Amniotic stem cell (primary cell): ENCODE data around the gene SPTLC2.

Experiments
- DNase-seq: peaks from one replicate; lab custom pipeline; 2025; lab: John Stamatoyannopoulos, UW

SPTLC2 gene

DNA sequence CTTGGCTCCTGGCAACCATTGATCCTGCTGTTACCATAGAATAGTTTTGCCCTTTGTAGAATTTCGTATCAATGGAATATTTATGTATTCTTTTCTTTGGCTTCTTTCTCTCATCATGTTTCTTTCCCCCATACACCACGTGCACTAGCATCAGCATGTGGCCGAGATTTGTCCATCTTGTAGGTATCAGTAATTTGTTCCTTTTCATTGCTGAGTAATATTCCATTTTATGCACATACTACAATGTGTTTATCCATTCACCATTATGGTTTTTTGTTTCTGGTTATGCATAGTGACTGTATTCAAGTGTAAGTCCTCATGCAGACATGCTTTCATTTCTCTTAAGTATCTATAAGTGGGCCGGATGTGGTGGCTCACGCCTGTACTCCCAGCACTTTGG, 113.3 kb downstream of the SPTLC2 start:
- DNase-seq: no peak

DNA sequence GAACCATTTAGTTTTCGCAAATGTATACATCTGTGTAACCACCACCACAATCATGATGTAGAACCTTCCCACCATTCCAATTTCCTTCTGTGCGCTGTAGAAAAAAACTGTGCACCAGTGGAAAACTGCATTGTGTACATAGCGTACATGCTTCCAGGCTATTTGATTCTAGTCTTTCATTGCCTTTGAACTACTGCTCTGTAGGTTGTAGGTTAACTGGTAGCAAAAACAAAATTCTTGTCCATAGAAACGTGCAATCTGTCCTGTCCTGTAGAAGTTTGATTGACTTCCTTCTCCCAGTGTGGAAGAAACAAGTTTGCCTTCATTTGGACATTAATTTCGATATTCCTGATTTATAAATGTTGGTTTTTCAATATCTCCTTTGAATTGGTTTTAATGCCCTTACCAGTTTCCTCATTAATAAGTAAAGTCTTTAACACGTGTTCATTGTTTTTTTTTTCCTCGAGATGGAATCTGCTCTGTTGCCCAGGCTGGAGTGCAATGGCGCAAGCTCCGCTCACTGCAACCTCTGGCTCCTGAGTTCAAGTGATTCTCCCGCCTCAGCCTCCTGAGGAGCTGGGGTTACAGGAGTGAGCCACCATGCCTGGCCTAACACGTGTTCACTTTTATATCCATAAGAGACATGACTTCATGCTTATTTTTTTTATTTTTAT, 114.2 kb downstream of the SPTLC2 start:
- no peak for DNase-seq

DNA sequence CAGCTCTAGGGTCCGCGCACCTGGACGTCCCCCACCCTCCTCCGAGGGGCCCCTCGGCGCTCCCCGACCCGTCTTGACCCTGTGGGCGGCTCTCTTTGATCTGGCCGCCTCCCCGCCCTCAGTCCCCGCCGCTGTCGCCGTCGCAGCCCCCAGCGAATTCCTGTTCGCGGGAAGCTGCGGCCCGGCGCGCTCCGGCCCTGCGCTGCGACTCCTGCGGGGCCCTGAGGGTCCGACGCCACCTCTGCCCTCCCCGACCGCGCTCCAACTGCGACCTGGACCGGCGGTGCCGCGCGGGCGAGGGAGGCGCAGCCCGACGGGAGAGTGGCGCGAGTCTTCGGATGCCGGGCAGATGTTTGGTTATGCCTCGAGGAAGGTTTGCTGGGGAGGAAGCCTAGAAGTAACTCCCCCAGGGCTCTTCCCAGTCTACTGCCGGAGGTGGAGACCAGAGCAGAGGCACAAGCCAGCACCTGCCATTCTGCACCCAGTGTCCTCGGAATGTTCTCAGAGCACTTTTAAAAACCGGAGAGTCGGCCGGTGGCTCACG, 117.4 kb downstream of the SPTLC2 start:
- no peak for DNase-seq

DNA sequence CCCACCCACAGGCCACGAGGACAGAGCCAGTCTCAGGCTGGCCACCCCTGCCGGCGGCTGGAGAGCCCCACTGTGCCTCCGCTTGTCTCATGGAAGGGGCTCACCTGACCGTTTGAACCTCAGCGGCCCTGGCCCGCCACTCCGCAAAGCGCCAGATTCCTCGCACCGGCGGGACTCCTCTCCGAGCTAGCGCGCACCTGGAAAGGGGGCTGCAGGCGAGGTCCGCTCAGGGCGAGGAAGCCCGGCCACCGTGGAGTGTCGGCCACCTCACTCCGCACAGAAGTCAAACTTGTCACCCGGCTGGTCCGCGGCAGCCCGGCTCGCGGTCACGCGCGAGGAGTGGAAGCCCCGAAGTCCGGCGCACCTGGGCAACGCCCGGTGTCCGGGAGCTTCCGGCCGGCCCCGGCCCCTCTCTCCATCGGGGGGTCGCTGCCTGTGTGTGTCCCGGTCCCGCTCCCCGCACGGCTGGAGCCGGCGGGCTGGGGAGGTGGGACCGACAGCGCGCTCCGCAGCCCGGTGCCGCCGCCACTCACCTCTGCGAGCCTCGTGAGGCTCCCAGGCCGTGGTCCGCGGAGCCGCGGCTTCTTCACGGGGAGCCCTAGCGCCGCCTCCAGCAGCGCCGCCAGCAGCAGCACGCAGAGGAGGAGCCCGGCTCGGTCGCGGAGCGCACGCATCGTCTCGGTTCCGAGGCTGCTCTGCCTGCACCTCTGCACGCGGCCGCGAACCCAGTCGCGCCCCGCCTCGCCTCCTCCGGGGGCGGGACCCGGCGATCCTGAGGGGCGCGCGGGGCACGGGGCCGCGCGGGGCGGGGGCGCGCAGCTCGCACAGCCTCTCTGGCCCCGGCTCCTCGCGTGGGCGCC, 118.1 kb downstream of the SPTLC2 start, which contains the start of gene ISM2:
ISM2 (minus strand) TSS at position 697 of the 860 bp plus-strand sequence; CDS start at position 674, 23 bp downstream.
- DNase-seq: no peak

DNA sequence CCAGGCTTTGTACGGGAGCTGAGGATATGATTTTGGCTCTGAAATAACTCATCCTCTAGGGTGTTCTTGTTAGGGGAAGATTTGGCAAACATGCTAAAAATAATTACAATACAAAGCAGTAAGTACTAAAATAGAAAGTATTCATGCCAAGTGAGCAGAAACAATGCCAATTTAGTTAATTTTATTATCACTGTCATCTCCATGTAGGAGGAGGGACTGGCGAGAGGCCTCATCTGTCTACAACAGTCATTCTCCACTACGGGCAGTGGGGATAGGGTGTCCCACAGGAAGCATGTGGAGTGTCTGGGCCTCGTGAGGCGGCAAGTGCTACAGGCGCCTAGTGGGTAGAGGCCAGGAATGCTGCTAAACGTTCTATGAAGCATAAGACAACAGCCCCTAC, 121.1 kb downstream of the SPTLC2 start:
- DNase-seq: no peak

DNA sequence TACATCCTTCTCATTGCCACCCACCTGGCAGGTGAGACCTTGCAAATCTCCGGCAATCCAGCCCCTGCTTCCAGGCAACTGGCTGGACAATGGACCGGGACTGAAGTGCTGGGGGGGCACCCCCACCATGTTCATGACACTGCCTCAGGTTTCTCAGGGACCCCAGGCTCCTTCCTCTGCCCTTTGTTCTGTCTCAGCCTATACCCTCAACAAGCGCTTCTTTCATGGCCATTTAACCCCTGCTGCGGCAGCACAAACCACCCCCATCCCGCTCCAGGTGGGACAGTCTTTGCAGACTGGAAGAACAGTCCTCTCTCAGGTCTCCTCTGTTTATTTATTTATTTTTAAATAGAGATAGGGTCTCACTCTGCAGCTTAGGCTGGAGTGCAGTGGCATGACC, 125.4 kb downstream of the SPTLC2 start:
- no peak for DNase-seq

DNA sequence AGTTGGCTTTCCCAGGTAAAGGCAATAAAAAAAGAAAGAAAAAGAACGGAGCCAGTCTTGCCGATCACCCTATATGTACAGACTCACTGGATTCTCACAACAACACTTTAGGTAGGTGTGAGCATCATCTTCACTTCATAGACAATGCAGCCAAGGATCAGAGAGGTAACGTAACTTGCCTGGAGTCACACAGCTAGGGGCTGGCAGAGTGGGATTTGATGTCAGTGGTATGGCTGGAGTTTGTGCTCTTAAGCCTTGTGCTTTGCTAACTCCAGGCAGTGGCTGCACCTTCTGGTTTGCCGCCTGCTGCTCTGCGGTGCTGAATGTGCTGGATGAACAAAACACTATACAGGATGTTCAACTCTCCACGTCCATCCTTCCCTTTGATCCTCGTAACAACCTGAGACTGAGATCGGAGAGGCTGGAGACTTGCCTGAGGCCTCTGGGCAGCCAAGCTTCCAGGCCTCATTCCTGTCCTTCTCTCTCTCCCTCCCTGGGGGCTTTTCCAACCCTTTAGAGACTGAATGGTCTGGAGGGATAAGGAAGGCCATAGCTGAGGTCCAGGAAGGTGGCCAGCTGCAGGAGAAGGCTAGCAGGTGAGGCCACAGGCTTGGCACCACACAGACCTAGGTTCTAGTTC, 126.0 kb downstream of the SPTLC2 start:
- no peak for DNase-seq

DNA sequence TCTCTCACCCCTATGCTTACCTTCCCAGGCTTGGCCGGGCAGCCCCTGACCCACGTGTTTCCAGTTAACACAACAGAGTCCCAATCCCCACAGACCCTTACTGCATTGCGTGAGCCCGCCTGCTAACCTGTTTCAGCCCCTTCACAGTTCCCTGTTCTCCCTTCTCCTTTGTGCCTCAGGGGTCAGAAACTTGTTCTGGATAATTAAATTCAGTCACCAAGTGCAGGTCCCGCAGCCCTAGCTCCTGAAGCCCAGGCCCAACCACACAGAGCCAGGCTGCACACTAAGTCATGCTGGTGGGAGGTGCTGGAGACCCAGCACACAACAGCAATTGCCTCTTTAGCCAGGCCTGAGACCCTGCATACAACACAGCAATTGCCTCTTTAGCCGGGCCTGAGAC, 127.4 kb downstream of the SPTLC2 start:
- DNase-seq: no peak

DNA sequence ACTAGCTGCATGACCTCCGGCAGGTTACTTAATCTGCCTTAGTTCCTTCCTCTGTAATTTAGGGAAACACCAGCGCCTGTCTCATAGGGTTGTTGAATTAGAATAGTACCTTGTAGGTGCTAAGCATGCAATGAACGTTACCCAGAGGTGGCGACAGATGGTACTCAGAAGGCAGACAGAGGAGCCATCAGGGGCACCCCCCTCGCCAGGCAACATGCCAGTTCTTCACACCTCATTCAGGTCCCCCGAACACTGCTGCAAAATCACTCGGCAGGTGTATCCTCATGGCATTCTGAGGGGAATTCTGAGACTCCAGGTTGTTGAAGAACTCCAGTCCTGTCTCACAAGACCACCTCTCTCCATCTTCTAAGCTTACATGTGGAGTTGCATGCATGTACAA, 127.9 kb downstream of the SPTLC2 start:
- DNase-seq: no peak

DNA sequence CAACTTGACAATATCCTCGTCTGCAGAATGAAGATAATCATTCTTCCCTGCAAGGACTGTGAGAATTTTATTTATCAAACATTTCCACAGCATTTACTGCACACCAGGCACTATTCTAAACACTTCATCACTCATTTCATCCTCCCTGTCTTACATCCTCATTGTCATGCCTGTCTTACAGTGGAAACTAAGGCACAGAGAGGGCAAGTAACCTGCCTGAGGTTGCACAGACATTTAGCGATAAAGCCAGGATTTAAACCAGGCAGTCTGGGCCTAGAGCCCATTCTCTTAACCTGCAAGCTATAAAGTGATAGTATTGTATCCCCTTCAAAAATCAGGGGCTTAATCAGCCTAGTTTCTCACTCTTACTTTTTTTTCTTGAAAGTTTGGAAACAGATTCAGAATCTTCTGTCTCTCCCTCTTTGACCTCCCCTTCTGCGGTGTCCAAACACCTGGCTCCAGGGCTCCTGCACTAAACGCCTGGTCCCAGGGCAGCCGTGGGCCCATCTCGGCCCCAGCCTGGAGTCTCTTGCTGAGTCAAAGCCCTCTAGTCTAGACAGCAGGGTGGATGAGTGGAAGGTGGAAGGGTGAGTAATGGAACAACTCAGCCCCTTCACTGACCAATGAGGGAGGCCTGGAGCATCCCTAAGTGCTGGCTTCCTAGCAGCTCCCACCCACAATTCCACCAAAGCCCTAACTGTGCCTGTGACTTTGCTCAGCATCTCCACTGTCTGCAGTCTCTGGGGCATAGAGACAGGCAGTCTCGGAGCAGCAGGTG, 130.3 kb downstream of the SPTLC2 start:
- no peak for DNase-seq

DNA sequence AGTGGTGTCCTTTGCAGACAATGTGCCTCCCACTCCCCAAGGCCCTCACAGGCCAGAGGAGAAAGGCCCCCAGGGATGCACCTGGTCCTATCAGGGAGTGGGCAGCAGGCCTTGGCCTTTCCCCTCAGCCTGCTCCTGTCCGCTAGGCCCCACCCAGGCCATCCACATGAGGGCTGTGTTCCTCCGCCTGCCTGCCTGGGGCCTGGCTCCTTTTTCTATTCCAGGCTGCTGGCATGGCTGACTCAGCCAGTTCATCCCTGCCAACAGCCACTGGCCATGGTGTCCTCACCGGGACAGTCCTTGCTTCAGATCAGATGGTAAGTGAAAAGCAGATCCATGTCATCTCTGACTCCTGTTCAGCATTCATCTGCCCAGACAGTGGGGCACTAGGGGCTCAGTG, 131.2 kb downstream of the SPTLC2 start:
- no peak for DNase-seq

DNA sequence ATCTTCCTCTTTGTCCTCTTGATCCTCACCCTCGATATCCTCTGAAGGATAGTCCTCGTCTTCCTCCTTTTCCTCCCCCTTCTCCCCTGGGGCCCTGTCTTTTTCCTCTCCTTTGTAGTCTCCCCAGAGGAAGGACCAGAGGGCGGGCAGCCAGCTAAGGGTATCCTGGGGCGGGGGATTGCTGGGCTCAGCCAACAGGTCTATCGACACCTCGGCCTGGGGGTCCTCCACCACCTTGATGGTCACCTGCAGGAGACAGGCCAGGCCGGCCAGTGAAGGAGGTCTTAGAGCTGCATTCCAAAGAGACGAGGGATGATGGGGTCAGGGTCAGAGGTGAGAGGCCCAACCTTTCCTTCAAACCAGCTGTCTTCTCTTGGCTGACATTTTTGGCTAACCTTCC, 134.0 kb downstream of the SPTLC2 start:
- DNase-seq: no peak

DNA sequence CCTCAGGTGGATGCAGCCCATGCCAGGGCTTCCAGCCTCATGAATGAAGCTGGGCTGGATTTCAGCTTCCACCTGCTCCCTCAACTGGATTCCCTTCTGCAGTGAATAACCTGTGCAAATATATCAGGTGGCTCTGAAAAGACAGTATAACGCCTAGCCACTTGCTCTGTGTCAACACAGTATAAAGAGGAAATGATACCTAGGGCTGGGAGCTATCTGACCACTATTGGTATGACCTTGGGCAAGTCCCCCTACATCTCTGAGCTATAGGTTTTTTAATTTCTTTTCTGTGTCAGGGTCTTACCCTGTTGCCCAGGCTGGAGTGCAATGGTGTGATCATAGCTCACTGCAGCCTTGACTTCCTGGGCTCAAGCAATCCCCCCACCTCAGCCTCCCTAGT, 137.6 kb downstream of the SPTLC2 start:
- no peak for DNase-seq

DNA sequence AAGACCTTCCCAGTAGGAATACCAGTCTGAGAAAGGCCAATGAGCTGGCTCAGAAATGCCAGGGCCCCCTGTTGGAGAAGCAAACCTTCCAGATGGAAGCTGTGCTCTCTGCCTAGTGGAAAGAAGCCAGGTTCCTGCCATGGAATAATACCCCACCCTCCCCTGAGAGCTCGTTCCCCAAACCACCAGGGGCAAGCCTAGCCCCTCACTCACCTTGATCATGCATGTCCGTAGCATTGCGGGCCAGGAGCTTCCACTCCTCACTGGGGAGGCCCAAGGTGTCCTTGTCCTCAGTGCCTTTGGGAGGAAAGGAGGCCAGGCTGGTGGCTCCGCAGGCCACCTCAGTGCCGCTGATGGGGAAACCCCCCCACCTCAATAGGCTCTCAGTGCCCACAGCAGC, 138.4 kb downstream of the SPTLC2 start:
- no peak for DNase-seq

DNA sequence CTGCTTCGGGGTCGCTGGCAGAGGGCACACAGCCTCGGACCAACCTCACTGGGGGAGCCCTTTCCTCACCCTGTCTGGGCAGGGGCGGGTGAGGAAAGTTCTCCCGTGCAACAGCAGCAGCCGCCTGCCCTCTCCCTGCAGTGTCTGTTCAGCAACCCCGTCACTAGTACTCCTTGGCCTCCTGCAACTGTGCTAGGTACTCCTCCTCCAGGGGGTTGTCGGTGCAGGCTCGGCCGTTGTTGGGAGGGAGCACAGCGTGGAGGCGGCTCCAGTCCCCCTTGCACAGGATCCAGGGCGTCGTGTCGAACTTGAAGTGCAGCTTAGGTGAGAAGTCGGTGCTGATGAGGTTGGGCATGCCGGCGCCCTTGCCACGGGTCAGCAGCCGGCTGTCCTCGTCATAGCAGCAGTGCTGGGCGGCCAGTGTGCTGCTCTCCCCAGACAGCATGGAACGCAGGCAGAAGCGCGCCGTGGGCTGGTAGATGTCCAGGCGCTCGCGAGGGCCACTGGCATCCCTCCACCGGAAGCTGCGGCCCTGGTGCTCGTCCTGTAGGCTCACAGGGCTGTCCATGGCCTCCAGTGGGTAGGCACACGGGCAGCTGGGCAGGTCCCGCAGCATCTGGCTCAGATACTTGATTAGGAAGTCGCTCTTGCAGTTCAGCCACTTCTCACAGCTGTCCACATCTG, 140.9 kb downstream of the SPTLC2 start:
- no peak for DNase-seq

DNA sequence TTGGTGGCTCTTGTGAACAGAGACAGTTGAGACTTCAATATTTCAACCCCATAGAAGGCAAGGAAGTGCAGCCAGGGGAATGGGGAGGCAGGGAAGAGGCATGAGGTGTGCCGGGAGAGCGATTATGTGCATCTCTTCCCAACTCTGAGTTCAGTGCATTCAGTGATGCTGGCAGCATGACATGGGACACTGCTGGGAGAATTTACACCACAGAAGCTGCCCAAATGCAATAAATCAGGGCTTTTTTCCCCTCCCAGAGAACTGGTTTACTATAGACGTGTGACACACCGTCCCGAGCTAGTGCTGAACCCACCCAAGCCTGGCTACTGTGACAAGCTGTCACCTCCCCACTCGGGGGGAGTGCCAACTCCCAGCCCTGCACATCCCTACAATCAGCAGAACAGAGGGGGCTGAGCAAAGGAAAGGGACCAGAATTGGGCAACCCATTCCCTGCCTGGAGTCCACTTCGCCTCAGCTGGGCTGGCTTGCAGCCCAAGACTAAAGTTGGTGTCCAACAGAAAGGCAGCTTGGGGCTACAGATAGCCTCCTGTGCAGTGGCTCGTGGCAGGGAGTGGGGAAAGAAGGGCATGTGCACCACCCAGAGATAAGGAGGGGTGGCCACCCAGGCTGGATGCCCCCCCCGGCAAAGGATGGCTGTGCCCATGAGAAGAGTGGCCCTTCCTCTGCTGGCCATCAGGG, 141.8 kb downstream of the SPTLC2 start:
- DNase-seq: no peak

DNA sequence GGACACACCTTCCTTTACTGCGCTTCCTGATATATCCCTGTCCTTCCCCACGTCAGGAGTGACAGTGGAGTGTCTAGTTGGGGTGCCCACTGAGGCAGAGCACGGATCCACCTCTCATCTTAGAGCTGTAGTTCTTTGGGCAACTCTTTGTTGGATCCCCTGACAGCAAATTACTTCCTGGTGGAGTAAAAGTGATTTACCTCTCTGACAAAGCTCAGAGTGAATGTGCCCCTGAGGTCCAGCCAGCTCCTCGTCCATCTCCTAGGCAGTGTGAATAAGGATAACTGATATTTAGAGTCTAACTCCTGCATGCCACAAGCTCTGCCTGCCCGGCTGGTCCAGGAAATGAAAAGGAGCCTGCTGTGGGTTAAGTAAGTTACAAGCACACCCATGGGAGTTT, 142.5 kb downstream of the SPTLC2 start:
- no peak for DNase-seq

DNA sequence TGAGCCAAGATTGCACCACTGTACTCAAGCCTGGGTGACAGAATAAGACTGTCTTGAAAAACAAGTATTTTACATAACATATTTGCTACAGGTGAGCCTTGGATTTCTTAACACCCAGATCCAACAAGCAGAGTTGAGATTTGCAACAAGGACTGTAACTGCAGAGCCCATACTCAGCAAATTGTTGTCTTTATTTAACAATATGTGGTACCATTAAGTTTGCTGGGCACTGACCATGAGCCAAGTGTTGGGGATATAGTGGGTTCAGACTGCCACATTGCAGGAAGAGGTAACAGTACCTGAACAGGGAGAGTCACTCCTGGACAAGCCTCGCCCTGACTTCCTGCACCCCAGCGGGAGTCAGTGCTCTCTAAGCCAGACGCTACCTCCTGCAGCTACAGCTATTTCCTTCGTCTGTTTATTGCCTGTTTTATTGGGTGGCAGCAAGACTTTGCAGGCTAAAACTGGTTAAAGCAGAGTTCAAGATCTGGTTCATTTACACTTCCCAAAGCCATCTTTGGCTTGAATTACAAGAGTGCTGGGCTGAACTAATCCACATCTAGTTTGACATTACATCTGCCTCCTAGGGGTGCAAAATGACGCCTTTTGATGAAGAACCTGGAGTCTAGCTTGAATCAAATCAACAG, 146.1 kb downstream of the SPTLC2 start:
- no peak for DNase-seq

DNA sequence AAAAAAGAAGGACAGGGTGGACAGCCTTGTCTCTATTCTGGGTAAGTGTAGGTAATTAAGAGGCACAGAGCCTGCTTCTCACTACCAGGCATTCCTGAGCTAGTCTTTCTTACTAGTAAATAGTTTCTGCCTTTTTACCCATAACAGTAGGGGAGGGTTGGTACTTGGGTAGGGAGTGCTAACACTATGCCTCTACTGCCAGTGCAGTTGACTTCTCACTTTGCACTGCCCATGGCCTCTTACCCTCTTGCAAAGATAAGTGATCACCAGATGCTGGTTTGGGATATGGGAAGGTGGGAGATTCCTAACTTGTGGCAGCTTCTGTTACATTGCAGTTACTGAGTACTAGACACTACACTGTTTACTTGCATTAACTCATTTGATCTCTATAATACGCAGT, 146.9 kb downstream of the SPTLC2 start:
- no peak for DNase-seq

DNA sequence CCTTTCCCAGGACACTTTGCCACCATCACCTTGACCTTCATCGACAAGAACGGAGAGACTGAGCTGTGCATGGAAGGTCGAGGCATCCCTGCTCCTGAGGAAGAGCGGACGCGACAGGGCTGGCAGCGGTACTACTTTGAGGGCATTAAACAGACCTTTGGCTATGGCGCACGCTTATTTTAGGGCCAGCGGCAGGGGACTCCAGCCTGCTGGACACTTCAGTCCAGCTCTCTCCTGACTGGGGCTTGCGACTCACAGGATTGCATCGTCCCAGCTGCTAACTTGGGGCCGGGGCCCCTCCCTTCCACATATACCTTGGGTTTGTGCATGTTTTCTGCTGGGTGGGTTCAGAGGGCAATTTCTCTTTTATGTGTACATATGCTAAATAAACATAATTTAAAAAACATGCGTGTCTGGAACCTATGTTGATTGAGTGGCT, 147.4 kb downstream of the SPTLC2 start:
- no peak for DNase-seq
